Type B pancreatic cell (in vitro differentiated cells): Measurements from ENCODE around the gene CCDC159. TPM values are rescaled to one million over a fixed set of nuclear protein-coding genes. Genes with fewer than 3 reads are reported as not detected.
"Not testable (repeated sequence)": the region's sequence is repeated elsewhere in the genome, so short reads cannot be mapped to it uniquely, and the experiment has no call there.

Source experiments
- DNase-seq: peaks from one replicate; pipeline ENCODE4 v3.0.0; 2021; ENCODE audit warnings: mixed read lengths; ENCODE audit not compliant: unreplicated experiment; ENCODE audit errors: extremely low spot score
- H3K27ac Mint-ChIP-seq: 2 replicates; pipeline ENCODE4 v1.8.0; 2021; ENCODE audit warnings: mild to moderate bottlenecking, mixed read lengths
- H3K27me3 Mint-ChIP-seq: 2 replicates; pipeline ENCODE4 v1.8.0; 2021; ENCODE audit warnings: mixed read lengths
- H3K36me3 Mint-ChIP-seq: 2 replicates; pipeline ENCODE4 v1.8.0; 2021; ENCODE audit warnings: mixed read lengths
- H3K4me1 Mint-ChIP-seq: one replicate; pipeline ENCODE4 v1.8.0; 2021; ENCODE audit warnings: mixed read lengths; ENCODE audit not compliant: unreplicated experiment
- H3K4me3 Mint-ChIP-seq: 2 replicates; pipeline ENCODE4 v1.8.0; 2021; ENCODE audit warnings: mild to moderate bottlenecking, mixed read lengths
- H3K9me3 Mint-ChIP-seq: 2 replicates; pipeline ENCODE4 v1.8.0; 2021; ENCODE audit warnings: mixed read lengths
- total RNA-seq: library from RNA; stranded (reverse); gene quantifications from 2 replicates; pipeline ENCODE4 v1.2.1, GENCODE V29; 2021; ENCODE audit warnings: low replicate concordance
- TF ChIP-seq, protein P1 (sequence below): fragments of 200-600 bp; sonication (generic); conservative IDR thresholded peaks from 2 replicates; pipeline ENCODE4 v1.5.0; 2021; ENCODE audit warnings: antibody characterized with exemption, mild to moderate bottlenecking

Gene CCDC159
- total RNA-seq, 1 donor from 2014 or later = 12.1 TPM

DNA sequence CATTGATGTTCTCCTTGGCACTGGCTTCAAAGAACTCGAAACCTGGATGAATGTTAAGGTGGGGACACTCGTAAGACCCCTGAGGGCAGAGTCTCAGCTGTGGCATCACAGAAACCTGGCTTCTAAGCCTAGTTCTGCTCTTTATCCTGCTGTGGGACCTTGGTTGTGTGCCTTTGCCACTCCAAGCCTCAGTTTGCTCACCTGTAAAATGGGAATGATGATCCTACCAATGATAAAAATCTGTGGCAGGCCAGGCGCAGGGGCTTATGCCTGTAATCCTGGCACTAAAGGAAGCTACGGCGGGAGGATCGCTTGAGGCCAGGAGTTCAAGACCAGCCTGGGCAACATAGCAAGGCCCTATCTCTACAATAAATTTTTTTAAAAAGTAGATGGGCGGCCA is 20.8 kb upstream of the CCDC159 start:
- H3K4me3 Mint-ChIP-seq = no peak overlapping the region
- H3K9me3 Mint-ChIP-seq = no peaks in the 10 kb centered on the region
- H3K4me1 Mint-ChIP-seq = peaks cover 33% of the 10 kb centered on the region
- H3K27ac Mint-ChIP-seq = no peak overlapping the region
- peaks cover 5% of the 10 kb centered on the region for H3K36me3 Mint-ChIP-seq
- no peak for DNase-seq
- H3K27me3 Mint-ChIP-seq = no peaks in the 10 kb centered on the region
- TF ChIP-seq, protein P1, sequence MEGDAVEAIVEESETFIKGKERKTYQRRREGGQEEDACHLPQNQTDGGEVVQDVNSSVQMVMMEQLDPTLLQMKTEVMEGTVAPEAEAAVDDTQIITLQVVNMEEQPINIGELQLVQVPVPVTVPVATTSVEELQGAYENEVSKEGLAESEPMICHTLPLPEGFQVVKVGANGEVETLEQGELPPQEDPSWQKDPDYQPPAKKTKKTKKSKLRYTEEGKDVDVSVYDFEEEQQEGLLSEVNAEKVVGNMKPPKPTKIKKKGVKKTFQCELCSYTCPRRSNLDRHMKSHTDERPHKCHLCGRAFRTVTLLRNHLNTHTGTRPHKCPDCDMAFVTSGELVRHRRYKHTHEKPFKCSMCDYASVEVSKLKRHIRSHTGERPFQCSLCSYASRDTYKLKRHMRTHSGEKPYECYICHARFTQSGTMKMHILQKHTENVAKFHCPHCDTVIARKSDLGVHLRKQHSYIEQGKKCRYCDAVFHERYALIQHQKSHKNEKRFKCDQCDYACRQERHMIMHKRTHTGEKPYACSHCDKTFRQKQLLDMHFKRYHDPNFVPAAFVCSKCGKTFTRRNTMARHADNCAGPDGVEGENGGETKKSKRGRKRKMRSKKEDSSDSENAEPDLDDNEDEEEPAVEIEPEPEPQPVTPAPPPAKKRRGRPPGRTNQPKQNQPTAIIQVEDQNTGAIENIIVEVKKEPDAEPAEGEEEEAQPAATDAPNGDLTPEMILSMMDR = no peak

DNA sequence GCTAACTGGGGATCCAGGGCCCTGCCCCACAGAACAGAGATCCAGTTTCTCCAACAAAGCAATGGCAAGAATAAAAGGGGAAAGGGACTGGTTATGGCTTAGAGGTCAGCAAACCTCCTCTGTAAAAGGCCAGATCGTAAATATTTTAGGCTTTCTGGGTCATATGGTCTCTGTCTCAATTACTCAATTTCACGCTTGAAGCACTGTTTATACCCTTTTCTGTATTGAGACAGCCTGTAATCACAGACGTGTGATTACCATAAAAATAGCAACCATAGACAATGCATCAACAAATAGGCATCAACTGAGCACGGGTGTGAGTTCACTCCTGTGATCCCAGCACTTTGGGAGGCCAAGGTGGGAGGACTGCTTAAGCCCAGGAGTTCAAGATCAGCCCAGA is 16.2 kb upstream of the CCDC159 start:
- H3K27me3 Mint-ChIP-seq = no peaks in the 10 kb centered on the region
- H3K4me3 Mint-ChIP-seq = no peak overlapping the region
- DNase-seq = no peak
- no peak overlapping the region for H3K27ac Mint-ChIP-seq
- H3K36me3 Mint-ChIP-seq = peaks cover 9% of the 10 kb centered on the region
- H3K9me3 Mint-ChIP-seq = no peaks in the 10 kb centered on the region
- no peaks in the 10 kb centered on the region for H3K4me1 Mint-ChIP-seq
- TF ChIP-seq, protein P1 = no peak

DNA sequence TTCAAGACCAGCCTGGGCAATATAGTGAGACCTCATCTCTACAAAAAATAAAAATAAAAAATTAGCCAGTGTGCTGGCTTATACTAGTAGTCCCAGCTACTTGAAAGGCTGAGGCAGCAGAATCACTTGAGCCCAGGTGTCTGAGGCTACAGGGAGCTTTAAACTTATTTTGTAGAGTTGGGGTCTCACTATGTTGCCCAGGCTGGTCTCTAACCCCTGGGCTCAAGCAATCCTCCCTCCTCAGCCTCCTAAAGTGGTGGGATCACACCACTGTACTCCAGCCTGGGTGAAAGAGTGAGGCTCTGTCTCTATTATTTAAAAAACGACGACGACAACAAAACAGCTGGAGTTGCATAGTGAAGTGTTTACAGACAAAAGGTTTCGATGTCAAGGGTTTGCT is 14.8 kb upstream of the CCDC159 start:
- no peak overlapping the region for H3K27ac Mint-ChIP-seq
- H3K36me3 Mint-ChIP-seq = peaks cover 20% of the 10 kb centered on the region
- H3K27me3 Mint-ChIP-seq = no peaks in the 10 kb centered on the region
- TF ChIP-seq, protein P1 = no peak
- H3K4me3 Mint-ChIP-seq = no peak overlapping the region
- H3K4me1 Mint-ChIP-seq = no peaks in the 10 kb centered on the region
- H3K9me3 Mint-ChIP-seq = no peaks in the 10 kb centered on the region
- DNase-seq = no peak

DNA sequence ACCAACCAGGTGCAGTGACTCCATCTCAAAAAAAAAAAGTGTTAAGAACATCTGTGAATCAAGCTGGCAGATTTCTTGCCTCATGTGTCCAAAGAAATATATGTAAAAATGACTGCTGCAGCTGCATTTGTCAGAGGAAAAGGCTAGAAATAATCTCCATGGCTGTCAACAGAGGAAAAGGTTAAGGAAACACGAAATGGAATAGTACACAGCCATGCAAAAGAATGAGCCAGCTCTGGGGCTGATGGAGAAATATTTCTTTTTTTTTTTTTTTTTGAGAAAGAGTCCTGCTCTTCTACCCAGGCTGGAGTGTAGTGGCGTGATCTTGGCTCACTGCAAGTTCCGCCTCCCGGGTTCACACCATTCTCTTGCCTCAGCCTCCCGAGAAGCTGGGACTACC is 13.5 kb upstream of the CCDC159 start:
- no peak for DNase-seq

DNA sequence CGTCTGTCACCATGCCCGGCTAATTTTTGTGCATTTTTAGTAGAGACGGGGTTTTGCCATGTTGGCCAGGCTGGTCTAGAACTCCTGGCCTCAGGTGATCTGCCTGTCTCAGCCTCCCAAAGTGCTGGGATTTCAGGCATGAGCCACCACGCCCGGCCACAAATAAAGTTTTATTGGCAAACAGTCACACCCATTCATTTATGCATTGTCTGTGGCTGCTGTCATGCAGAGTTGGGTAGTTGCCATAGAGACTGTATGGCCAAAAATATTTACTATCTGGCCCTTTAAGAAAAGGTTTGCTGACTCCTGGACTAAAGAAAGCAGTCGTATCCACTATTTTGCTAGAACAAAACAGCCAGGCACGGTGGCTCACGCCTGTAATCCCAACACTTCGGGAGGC is 12.5 kb upstream of the CCDC159 start:
- not testable (repeated sequence) for DNase-seq, H3K27me3 Mint-ChIP-seq, H3K9me3 Mint-ChIP-seq, H3K4me3 Mint-ChIP-seq, H3K27ac Mint-ChIP-seq, H3K4me1 Mint-ChIP-seq
- H3K36me3 Mint-ChIP-seq = peaks cover 22% of the 10 kb centered on the region

More for the DNA sequence above, 13.5 kb upstream of the CCDC159 start:
- Mint-ChIP-seq H3K27me3 (no peaks in the 10 kb centered on the region), H3K4me1 (no peaks in the 10 kb centered on the region), H3K36me3 (peaks cover 22% of the 10 kb centered on the region), H3K4me3 (no peak overlapping the region), H3K9me3 (no peaks in the 10 kb centered on the region), H3K27ac (no peak overlapping the region)
- TF ChIP-seq, protein P1 = no peak

DNA sequence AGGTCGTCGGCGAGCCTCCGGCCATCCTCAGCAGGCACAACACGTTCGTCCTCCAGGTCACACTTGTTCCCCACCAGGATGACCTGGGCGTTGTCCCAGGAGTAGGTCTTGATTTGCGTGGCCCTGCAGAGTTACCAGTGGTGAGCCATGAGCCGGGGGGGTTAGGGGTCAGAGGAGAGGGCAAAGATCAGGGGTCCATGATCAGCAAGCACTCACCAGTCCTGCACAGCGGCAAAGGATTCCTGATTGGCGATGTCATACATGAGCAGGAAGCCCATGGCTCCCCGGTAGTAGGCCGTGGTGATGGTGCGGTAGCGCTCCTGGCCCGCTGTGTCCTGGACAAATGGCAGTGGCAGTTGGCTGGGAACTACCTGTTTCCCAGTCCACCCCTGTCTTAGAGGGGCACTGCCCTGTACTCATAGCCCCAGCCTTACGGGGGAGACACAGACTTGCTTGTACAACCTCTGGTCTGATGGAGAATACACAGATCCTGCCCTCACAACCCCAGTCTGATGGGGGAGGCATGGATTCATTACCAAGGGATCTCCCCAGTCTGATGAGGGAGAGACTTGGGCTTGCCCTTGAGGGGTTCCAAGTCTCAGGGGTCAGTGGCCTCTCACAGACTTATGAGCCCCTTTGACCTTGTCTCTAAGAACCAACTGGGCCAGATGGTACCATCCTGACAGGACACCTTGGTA is 10.7 kb upstream of the CCDC159 start:
- Mint-ChIP-seq H3K4me1 (peaks cover 5% of the 10 kb centered on the region), H3K27ac (no peak overlapping the region), H3K9me3 (no peaks in the 10 kb centered on the region), H3K4me3 (no peak overlapping the region), H3K36me3 (peaks cover 22% of the 10 kb centered on the region), H3K27me3 (no peaks in the 10 kb centered on the region)
- no peak for DNase-seq
- TF ChIP-seq, protein P1 = no peak
